H1 (cell line): ENCODE data around the gene MRPL39. TPM values are rescaled to one million over a fixed set of nuclear protein-coding genes. Genes with fewer than 3 reads are reported as not detected.

Experiments
- CTCF ChIA-PET: fragments of 300-600 bp; sonication (Branson Sonifier 250); formaldehyde crosslinking; loops from one replicate; lab custom pipeline; 2021; ENCODE audit not compliant: partially characterized antibody; lab: Charles Lee
- POLR2A ChIA-PET: fragments of 300-600 bp; sonication (Branson Sonifier 250); formaldehyde crosslinking; loops from one replicate; lab custom pipeline; 2021; ENCODE audit warnings: inconsistent platforms; ENCODE audit not compliant: partially characterized antibody; lab: Charles Lee
- DNase-seq, 2 experiments: peaks; one replicate each; pipeline versions ENCODE4 v3.0.0 to v3.0.0-alpha.2; 2010 to 2022; ENCODE audit warnings: low spot score in 2 of 2, low read depth in 1 of 2, mixed read lengths in 1 of 2
- FAIRE-seq: peaks from 2 replicates; lab custom pipeline; 2011; peaks lifted over from hg19 to GRCh38; lab: Jason Lieb, UNC
- H2AFZ ChIP-seq: 2 replicates; pipeline ENCODE4 v1.8.1; 2012; ENCODE audit warnings: low read length, inconsistent platforms
- H2AK5ac ChIP-seq: 2 replicates; pipeline ENCODE4 v1.6.1; 2013; ENCODE audit warnings: low read depth, low read length
- H2BK120ac ChIP-seq: replicated peaks from 2 replicates; pipeline ENCODE3; 2013; ENCODE audit warnings: low read depth, low read length, inconsistent platforms
- H2BK12ac ChIP-seq: 2 replicates; pipeline ENCODE4 v1.6.1; 2013; ENCODE audit warnings: low read depth, low read length
- H2BK15ac ChIP-seq: 2 replicates; pipeline ENCODE4 v1.6.1; 2013; ENCODE audit warnings: low read length
- H2BK20ac ChIP-seq: 2 replicates; pipeline ENCODE4 v1.6.1; 2013; ENCODE audit warnings: low read length
- H2BK5ac ChIP-seq: 2 replicates; pipeline ENCODE4 v1.6.1; 2013; ENCODE audit warnings: low read depth, low read length
- H3K14ac ChIP-seq: 2 replicates; pipeline ENCODE4 v1.6.1; 2013; ENCODE audit warnings: inconsistent platforms; ENCODE audit not compliant: insufficient read length
- H3K18ac ChIP-seq: 2 replicates; pipeline ENCODE4 v1.6.1; 2013; ENCODE audit warnings: low read length; ENCODE audit errors: extremely low read depth
- H3K23ac ChIP-seq: 2 replicates; pipeline ENCODE4 v1.6.1; 2013; ENCODE audit warnings: inconsistent platforms; ENCODE audit not compliant: insufficient read length
- H3K23me2 ChIP-seq: 2 replicates; pipeline ENCODE4 v1.6.1; 2013; ENCODE audit warnings: low read depth, low read length
- H3K27ac ChIP-seq: 2 replicates; pipeline ENCODE4 v1.6.1; 2011; ENCODE audit warnings: low read depth, low read length, inconsistent platforms
- H3K27me3 ChIP-seq, 4 experiments: replicated peaks in 1 of 4; 1 replicate in 1 of 4; 2 replicates in 3 of 4; pipeline versions ENCODE4 v1.6.1 to v1.8.1; 2011 to 2013; ENCODE audit warnings: low read length in 3 of 4, mild to moderate bottlenecking in 3 of 4, inconsistent platforms in 2 of 4, mixed read lengths in 2 of 4, moderate library complexity in 1 of 4; ENCODE audit not compliant: control insufficient read depth in 3 of 4, insufficient read depth in 3 of 4; ENCODE audit errors: extremely low read depth in 1 of 4
- H3K36me3 ChIP-seq, 4 experiments: 2 replicates each; pipeline versions ENCODE4 v1.6.1 to v1.8.1; 2011 to 2013; ENCODE audit warnings: mild to moderate bottlenecking in 4 of 4, low read length in 3 of 4, moderate library complexity in 2 of 4, control low read depth in 1 of 4, inconsistent platforms in 1 of 4; ENCODE audit not compliant: insufficient read depth in 4 of 4, control insufficient read depth in 2 of 4
- H3K4ac ChIP-seq: replicated peaks from 2 replicates; pipeline ENCODE3; 2013; ENCODE audit warnings: low read length, low read depth, mixed read lengths, inconsistent platforms; ENCODE audit not compliant: insufficient read length
- H3K4me1 ChIP-seq, 4 experiments: replicated peaks in 1 of 4; 1 replicate in 1 of 4; 2 replicates in 3 of 4; pipeline versions ENCODE4 v1.6.1 to v1.8.1; 2011 to 2013; ENCODE audit warnings: low read length in 3 of 4, inconsistent platforms in 2 of 4, mixed read lengths in 1 of 4; ENCODE audit not compliant: insufficient read depth in 4 of 4, control insufficient read depth in 3 of 4
- H3K4me2 ChIP-seq, 2 experiments: 2 replicates each; pipeline versions ENCODE4 v1.6.1 to v1.8.1; 2011 to 2013; ENCODE audit warnings: low read depth in 2 of 2, low read length in 2 of 2, control low read depth in 1 of 2, inconsistent platforms in 1 of 2, mild to moderate bottlenecking in 1 of 2; ENCODE audit not compliant: insufficient read depth in 1 of 2
- H3K4me3 ChIP-seq, 4 experiments: fragments of 200-600, 300-600 bp in 1 of 4; sonication (generic), shearing (Covaris generic), sonication (Bioruptor Twin) in 1 of 4; 2 replicates each; pipeline versions ENCODE4 v1.5.1 to v1.8.1; 2011 to 2016; ENCODE audit warnings: low read length in 4 of 4, low read depth in 3 of 4, control low read depth in 2 of 4, inconsistent platforms in 2 of 4, mild to moderate bottlenecking in 2 of 4, mixed read lengths in 1 of 4, moderate library complexity in 1 of 4; ENCODE audit not compliant: insufficient read depth in 2 of 4; ENCODE audit errors: extremely low read depth in 1 of 4
- H3K56ac ChIP-seq: replicated peaks from 2 replicates; pipeline ENCODE3; 2013; ENCODE audit warnings: low read depth, mild to moderate bottlenecking, mixed read lengths, low read length, inconsistent platforms; ENCODE audit not compliant: insufficient read length
- H3K79me1 ChIP-seq: 2 replicates; pipeline ENCODE4 v1.6.1; 2013; ENCODE audit warnings: low read depth, low read length, control low read depth
- H3K79me2 ChIP-seq, 2 experiments: 2 replicates each; pipeline versions ENCODE4 v1.6.1 to v1.8.1; 2012 to 2013; ENCODE audit warnings: low read length in 2 of 2, mild to moderate bottlenecking in 2 of 2, inconsistent platforms in 1 of 2; ENCODE audit not compliant: insufficient read depth in 2 of 2, control insufficient read depth in 1 of 2
- H3K9ac ChIP-seq, 4 experiments: replicated peaks in 1 of 4; 1 replicate in 1 of 4; 2 replicates in 3 of 4; pipeline versions ENCODE4 v1.6.1 to v1.8.1; 2011 to 2013; ENCODE audit warnings: low read depth in 3 of 4, low read length in 3 of 4, control low read depth in 2 of 4, mild to moderate bottlenecking in 2 of 4, moderate library complexity in 2 of 4, inconsistent platforms in 1 of 4; ENCODE audit errors: extremely low read depth in 1 of 4
- H3K9me3 ChIP-seq, 2 experiments: 2 replicates each; pipeline versions ENCODE4 v1.6.1 to v1.8.1; 2012 to 2013; ENCODE audit warnings: mild to moderate bottlenecking in 2 of 2, moderate library complexity in 2 of 2, control low read depth in 1 of 2, inconsistent platforms in 1 of 2, low read depth in 1 of 2, low read length in 1 of 2, mixed read lengths in 1 of 2; ENCODE audit not compliant: insufficient read depth in 2 of 2
- H4K20me1 ChIP-seq, 2 experiments: replicated peaks in 1 of 2; 2 replicates each; pipeline versions ENCODE3 to v1.8.1; 2011 to 2013; ENCODE audit warnings: inconsistent platforms in 2 of 2, low read length in 2 of 2, mild to moderate bottlenecking in 1 of 2; ENCODE audit not compliant: insufficient read depth in 2 of 2, control insufficient read depth in 1 of 2
- H4K5ac ChIP-seq: 2 replicates; pipeline ENCODE4 v1.6.1; 2013; ENCODE audit warnings: low read length, low read depth, mixed read lengths, inconsistent platforms; ENCODE audit not compliant: insufficient read length
- H4K8ac ChIP-seq: 2 replicates; pipeline ENCODE4 v1.8.0; 2013; ENCODE audit warnings: mild to moderate bottlenecking, moderate library complexity, low read length, inconsistent platforms; ENCODE audit not compliant: insufficient read depth; ENCODE audit errors: extremely low read depth
- H4K91ac ChIP-seq: replicated peaks from 2 replicates; pipeline ENCODE3; 2013; ENCODE audit warnings: low read length, mixed read lengths, inconsistent platforms; ENCODE audit not compliant: insufficient read length
- ASH2L ChIP-seq: fragments of 200-600, 300-600 bp; sonication (generic); IDR thresholded peaks from one replicate; pipeline ENCODE4 v1.7.1; 2017; ENCODE audit warnings: low read length
- RAD21 ChIP-seq, 2 experiments: IDR thresholded peaks in 1 of 2; conservative IDR thresholded peaks in 1 of 2; 2 replicates each; pipeline ENCODE4 v1.6.1; 2011; ENCODE audit warnings: low read depth in 2 of 2, low read length in 2 of 2, improper control_type of control experiment in 1 of 2, inconsistent platforms in 1 of 2, mild to moderate bottlenecking in 1 of 2, moderate library complexity in 1 of 2
- RXRA ChIP-seq: IDR thresholded peaks from 2 replicates; pipeline ENCODE4 v1.6.1; 2011; ENCODE audit warnings: low read depth, mild to moderate bottlenecking, low read length, moderate library complexity; ENCODE audit not compliant: insufficient read depth
- YY1 ChIP-seq: IDR thresholded peaks from 2 replicates; pipeline ENCODE4 v1.6.1; 2011; ENCODE audit warnings: low read depth, mild to moderate bottlenecking, low read length
- WGBS, 2 experiments: shearing (Covaris generic) in 1 of 2; methylation state at CpG; one replicate each; pipeline versions ENCODE4 v1.1.6 to v1.1.7; 2013 to 2015; ENCODE audit warnings: low lambda C conversion rate in 2 of 2, mixed read lengths in 2 of 2, inconsistent platforms in 1 of 2, low coverage in 1 of 2, missing lambda C conversion rate in 1 of 2; ENCODE audit not compliant: insufficient replicate concordance in 2 of 2, insufficient coverage in 1 of 2, insufficient read length in 1 of 2; ENCODE audit errors: extremely low coverage in 1 of 2, missing lambda C conversion rate in 1 of 2; 5-methylcytosine and 5-hydroxymethylcytosine counted together
- polyA plus RNA-seq, 7 experiments: library from polyadenylated mRNA; depleted of rRNA in 3 of 7; stranded (reverse) in 5 of 7; unstranded in 2 of 7; fragments of >200 nt in 5 of 7; fragments of 200-250 nt in 2 of 7; gene quantifications; 1 replicate in 5 of 7; 2 replicates in 1 of 7; 4 replicates in 1 of 7; pipeline versions ENCODE4 v1.2.1 to v1.2.3, GENCODE V29; 2011 to 2013; ENCODE audit warnings: missing spikeins in 2 of 7, mixed read lengths in 2 of 7
- total RNA-seq: library from RNA; stranded (reverse); fragmentation: NEBNext Ultra II Directional; extraction: Animal tissue kit (Norgen Biotek cat#: 25700); gene quantifications from 2 replicates; pipeline ENCODE4 v1.2.1, GENCODE V29; 2021

The MRPL39 gene
- total and polyA plus RNA-seq, 2 of the 8 experiments (the other 6 are each of a cell fraction or from before 2014, with no cell fraction given) = 20.3 to 43.2 TPM

- no peak overlapping the region for H3K56ac ChIP-seq
- no peak overlapping the region for H4K8ac ChIP-seq
- DNase-seq = no peak
- H3K79me2 ChIP-seq = no peaks in the 10 kb centered on the region
- CTCF ChIA-PET = no interaction called here
- H4K5ac ChIP-seq = no peak overlapping the region
- peaks cover 5 to 25% (median 17%) of the 10 kb centered on the region in 4 experiments for H3K27me3 ChIP-seq
- H3K14ac ChIP-seq = no peak overlapping the region
- H3K18ac ChIP-seq = no peak overlapping the region
- peaks cover 2% of the 10 kb centered on the region; the same call in 1 of the 2 replicates for H3K23me2 ChIP-seq
- H3K4ac ChIP-seq = no peak overlapping the region
- H2BK15ac ChIP-seq = no peak overlapping the region
- no peak overlapping the region for H4K91ac ChIP-seq
- no peaks in the 10 kb centered on the region; a peak in 1 of 8 replicates for H3K36me3 ChIP-seq
- 92% methylated on average over 2 of the region's 2 CpGs; no CpG with 5 or more reads in 1 of the 2 experiments for WGBS, 2 experiments
- no peak overlapping the region for H2AFZ ChIP-seq
- H3K79me1 ChIP-seq = no peaks in the 10 kb centered on the region
- H3K23ac ChIP-seq = no peak overlapping the region
- H3K27ac ChIP-seq = no peak overlapping the region
- H2BK20ac ChIP-seq = no peak overlapping the region
- no peak overlapping the region for H3K9ac ChIP-seq
- H4K20me1 ChIP-seq = no peaks in the 10 kb centered on the region
- no peaks in the 10 kb centered on the region for H3K9me3 ChIP-seq
- TF ChIP-seq RXRA (no peak), RAD21 (IDR thresholded peaks at IDR 0.05 in 1 of 2, conservative IDR thresholded peaks at IDR 0.05 in 1 of 2; ENCODE audit: low read depth in 2 of 2, low read length in 2 of 2) (no peak), YY1 (no peak), ASH2L (no peak)
- no peak overlapping the region for H2BK120ac ChIP-seq
- no peak for FAIRE-seq
- no peak overlapping the region for H2AK5ac ChIP-seq
- no peak overlapping the region for H3K4me3 ChIP-seq
- no peak overlapping the region for H2BK12ac ChIP-seq
- peaks cover 0 to 2% (median 0%) of the 10 kb centered on the region in 4 experiments; a peak in 4 of 7 replicates for H3K4me1 ChIP-seq
- no peak overlapping the region for H3K4me2 ChIP-seq
- POLR2A ChIA-PET = no interaction called here
- H2BK5ac ChIP-seq = no peak overlapping the region
Measured at GRCh38 chr21:25558123-25558522, 49.2 kb downstream of the MRPL39 start.
